HepG2 (cell line): ENCODE data around the gene DNAJC5. TPM values are rescaled to one million over a fixed set of nuclear protein-coding genes. Genes with fewer than 3 reads are reported as not detected.

Source experiments
- BORCS8-MEF2B ChIP-seq: sonication (generic); formaldehyde crosslinking; IDR thresholded peaks from 2 replicates; pipeline ENCODE4 v1.8.0; 2022; ENCODE audit warnings: mild to moderate bottlenecking, missing genetic modification reagents
- CHCHD3 ChIP-seq: sonication (generic); formaldehyde crosslinking; IDR thresholded peaks from 2 replicates; pipeline ENCODE4 v1.8.0; 2022; ENCODE audit warnings: mild to moderate bottlenecking, missing genetic modification reagents, moderate library complexity
- CREB1 ChIP-seq, 2 experiments: fragments of 450-650 bp in 1 of 2; IDR thresholded peaks; 2 replicates each; pipeline ENCODE4 v1.6.1; 2016 to 2017; ENCODE audit warnings: control low read depth in 1 of 2, mild to moderate bottlenecking in 1 of 2, missing compliant biosample characterization in 1 of 2, missing genetic modification characterization in 1 of 2
- EHMT2 ChIP-seq: fragments of 200-600 bp; sonication (generic); IDR thresholded peaks from 2 replicates; pipeline ENCODE4 v1.7.0; 2017; ENCODE audit warnings: antibody characterized with exemption, low read depth, low read length, borderline replicate concordance
- HMGA1 ChIP-seq: sonication (generic); formaldehyde crosslinking; conservative IDR thresholded peaks from 2 replicates; pipeline ENCODE4 v1.4.0; 2020; ENCODE audit warnings: missing genetic modification reagents
- IKZF4 ChIP-seq: sonication (generic); formaldehyde crosslinking; IDR thresholded peaks from 2 replicates; pipeline ENCODE4 v1.5.1; 2020; ENCODE audit warnings: borderline replicate concordance, mild to moderate bottlenecking, low read depth, missing genetic modification reagents; ENCODE audit errors: not compliant biosample characterization
- MBD4 ChIP-seq: IDR thresholded peaks from 2 replicates; pipeline ENCODE4 v1.6.1; 2012; ENCODE audit warnings: low read length, inconsistent platforms, borderline replicate concordance
- NFYC ChIP-seq: IDR thresholded peaks from 2 replicates; pipeline ENCODE4 v1.6.1; 2016; ENCODE audit warnings: missing genetic modification reagents, missing compliant biosample characterization
- POLR2A ChIP-seq, 2 experiments: IDR thresholded peaks; 2 replicates each; pipeline ENCODE4 v1.6.1; 2011; ENCODE audit warnings: low read depth in 2 of 2, low read length in 2 of 2, mild to moderate bottlenecking in 1 of 2, moderate library complexity in 1 of 2; ENCODE audit not compliant: insufficient read depth in 1 of 2
- SAFB2 ChIP-seq: sonication (generic); formaldehyde crosslinking; IDR thresholded peaks from 2 replicates; pipeline ENCODE4 v1.5.1; 2020; ENCODE audit warnings: missing genetic modification reagents, low read depth, mild to moderate bottlenecking, borderline replicate concordance
- SATB2 ChIP-seq: sonication (generic); formaldehyde crosslinking; IDR thresholded peaks from 2 replicates; pipeline ENCODE4 v1.5.0; 2020; ENCODE audit warnings: missing genetic modification reagents
- USF2 ChIP-seq, 2 experiments: sonication (generic) in 1 of 2; formaldehyde crosslinking in 1 of 2; IDR thresholded peaks; 2 replicates each; pipeline versions ENCODE4 v1.5.1 to v1.6.1; 2011 to 2020; ENCODE audit warnings: borderline replicate concordance in 1 of 2, low read depth in 1 of 2, low read length in 1 of 2, mild to moderate bottlenecking in 1 of 2, missing genetic modification reagents in 1 of 2, moderate library complexity in 1 of 2
- ZBTB40 ChIP-seq, 2 experiments: fragments of 450-650 bp in 1 of 2; sonication (generic) in 1 of 2; formaldehyde crosslinking in 1 of 2; IDR thresholded peaks; 2 replicates each; pipeline versions ENCODE4 v1.6.1 to v1.8.0; 2016 to 2022; ENCODE audit warnings: antibody characterized with exemption in 1 of 2, mild to moderate bottlenecking in 1 of 2, missing genetic modification reagents in 1 of 2
- ZNF10 ChIP-seq: sonication (generic); formaldehyde crosslinking; IDR thresholded peaks from 2 replicates; pipeline ENCODE4 v1.4.0; 2020; ENCODE audit warnings: mild to moderate bottlenecking, low read depth, missing genetic modification reagents, borderline replicate concordance
- ZNF101 ChIP-seq: sonication (generic); formaldehyde crosslinking; IDR thresholded peaks from 2 replicates; pipeline ENCODE4 v1.4.0; 2020; ENCODE audit warnings: mild to moderate bottlenecking, low read depth, missing genetic modification reagents, borderline replicate concordance
- polyA plus RNA-seq, 8 experiments: library from polyadenylated mRNA; depleted of rRNA in 3 of 8; stranded (reverse) in 7 of 8; unstranded in 1 of 8; fragments of >200 nt; fragmentation: Illumina TruSeq in 4 of 8; extraction: Trizol in 4 of 8; gene quantifications; 2 replicates each; pipeline versions ENCODE4 v1.2.1 to v1.2.3, GENCODE V29; 2011 to 2016; ENCODE audit warnings: low read depth in 4 of 8, missing spikeins in 1 of 8, mixed read lengths in 1 of 8; ENCODE audit not compliant: insufficient read depth in 1 of 8
- total RNA-seq, 5 experiments: library from RNA; depleted of rRNA; stranded (reverse); fragments of >200 nt; fragmentation: Illumina TruSeq; extraction: Trizol; gene quantifications; 2 replicates each; pipeline ENCODE4 v1.2.3, GENCODE V29; 2016; ENCODE audit warnings: low read depth in 1 of 5
- TF ChIP-seq, protein P1 (sequence below): sonication (generic); formaldehyde crosslinking; IDR thresholded peaks from 2 replicates; pipeline ENCODE4 v1.8.0; 2023; ENCODE audit warnings: mild to moderate bottlenecking, missing genetic modification reagents

DNAJC5 gene
- total and polyA plus RNA-seq, 2 of the 13 experiments (the other 11 are each of a cell fraction or from before 2014, with no cell fraction given) = 42.8 to 64.5 TPM

DNA sequence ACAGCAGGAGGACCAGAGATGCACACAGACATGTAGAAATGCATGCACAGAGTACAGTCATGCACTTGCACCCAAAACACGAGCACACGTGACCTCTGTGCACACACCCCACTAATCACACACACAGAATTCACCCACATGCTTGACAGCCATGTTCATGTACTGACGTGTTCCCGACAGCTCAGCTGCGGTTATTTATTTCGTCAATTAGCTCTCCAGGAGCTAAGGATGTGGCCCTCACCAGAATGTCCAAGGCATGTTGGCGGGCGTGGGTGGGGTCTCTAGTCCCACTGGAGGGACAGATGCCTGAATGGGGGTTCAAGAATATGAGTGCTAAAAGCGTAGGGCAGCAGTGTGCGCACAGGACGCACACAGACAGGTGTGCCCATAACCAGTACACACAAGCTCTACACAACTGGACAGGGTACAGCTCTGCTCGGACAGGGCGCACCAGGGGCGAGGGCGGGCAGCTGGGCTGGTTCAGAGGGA is 85.4 kb downstream of the DNAJC5 start (continued):
- TF ChIP-seq NFYC = no peak
- TF ChIP-seq IKZF4 (CRISPR knock-in tag) = no peak
- peak; percentile 23; the same call in 1 of the 2 replicates for TF ChIP-seq SATB2 (CRISPR knock-in tag)
- 0 out of 2 replicates have a peak, but pooled peaks have one; percentile 56 for TF ChIP-seq ZNF101 (CRISPR knock-in tag)
- TF ChIP-seq MBD4 = no peak
- no peak for TF ChIP-seq ZBTB40 (IDR thresholded peaks at IDR 0.05)
- TF ChIP-seq ZBTB40 (CRISPR knock-in tag; IDR thresholded peaks at IDR 0.05) = no peak; the same call in 1 of the 2 replicates
- TF ChIP-seq CHCHD3 (CRISPR knock-in tag) = no peak
- TF ChIP-seq, protein P1, sequence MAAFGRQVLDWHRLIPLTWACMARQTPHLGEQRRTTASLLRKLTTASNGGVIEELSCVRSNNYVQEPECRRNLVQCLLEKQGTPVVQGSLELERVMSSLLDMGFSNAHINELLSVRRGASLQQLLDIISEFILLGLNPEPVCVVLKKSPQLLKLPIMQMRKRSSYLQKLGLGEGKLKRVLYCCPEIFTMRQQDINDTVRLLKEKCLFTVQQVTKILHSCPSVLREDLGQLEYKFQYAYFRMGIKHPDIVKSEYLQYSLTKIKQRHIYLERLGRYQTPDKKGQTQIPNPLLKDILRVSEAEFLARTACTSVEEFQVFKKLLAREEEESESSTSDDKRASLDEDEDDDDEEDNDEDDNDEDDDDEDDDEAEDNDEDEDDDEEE = no peak; the same call in 1 of the 2 replicates
- TF ChIP-seq EHMT2 = no peak
- TF ChIP-seq USF2 (IDR thresholded peaks at IDR 0.05; ENCODE audit: low read depth, low read length) = peak; percentile 80
- TF ChIP-seq USF2 (CRISPR knock-in tag; IDR thresholded peaks at IDR 0.05; ENCODE audit: borderline replicate concordance) = 0 out of 2 replicates have a peak, but pooled peaks have one; percentile 50
- TF ChIP-seq HMGA1 = no peak
- 0 out of 2 replicates have a peak, but pooled peaks have one; percentile 3 for TF ChIP-seq BORCS8-MEF2B (CRISPR knock-in tag)
- no peak for TF ChIP-seq POLR2A (IDR thresholded peaks at IDR 0.05; ENCODE audit: insufficient read depth in 1 of 2, low read depth in 2 of 2, low read length in 2 of 2)
- TF ChIP-seq CREB1 (IDR thresholded peaks at IDR 0.05) = no peak; the same call in 1 of the 2 replicates
- no peak for TF ChIP-seq CREB1 (CRISPR knock-in tag; IDR thresholded peaks at IDR 0.05)
- peak; percentile 78; the same call in 1 of the 2 replicates for TF ChIP-seq SAFB2 (CRISPR knock-in tag)
- 0 out of 2 replicates have a peak, but pooled peaks have one; percentile 6 for TF ChIP-seq ZNF10
